MM.1S (cell line): ENCODE data around the gene FAM240A.

ENCODE experiments used
- EZH2phosphoT487 ChIP-seq: fragments of 300-600 bp; sonication (generic); IDR thresholded peaks from 2 replicates; pipeline ENCODE4 v1.6.1; 2018; ENCODE audit warnings: antibody characterized with exemption, low read length
- TF ChIP-seq, protein P1 (sequence below): fragments of 300-600 bp; sonication (generic); IDR thresholded peaks from 2 replicates; pipeline ENCODE4 v1.5.1; 2016; ENCODE audit warnings: antibody characterized with exemption, low read length, mixed read lengths

DNA sequence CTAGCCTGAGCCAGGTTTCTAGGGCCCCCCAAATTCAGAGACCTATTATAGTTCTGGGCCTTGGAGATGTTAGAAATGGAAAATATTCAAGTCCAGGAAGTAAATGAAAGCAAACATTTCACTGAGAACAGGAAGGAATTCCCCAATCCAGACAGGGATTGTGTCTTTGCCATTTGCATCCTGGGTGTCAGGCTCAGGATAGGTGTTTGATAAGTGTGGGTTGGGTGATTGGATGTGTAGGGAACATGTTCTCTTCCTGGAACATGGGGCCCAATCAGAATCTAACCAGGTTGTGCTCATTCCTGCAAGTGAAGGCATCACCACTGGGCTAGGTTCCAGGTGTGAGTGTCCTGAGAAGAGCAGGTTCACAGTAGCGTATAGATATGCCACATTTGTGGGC, 31.6 kb upstream of the FAM240A start:
- TF ChIP-seq, protein P1, sequence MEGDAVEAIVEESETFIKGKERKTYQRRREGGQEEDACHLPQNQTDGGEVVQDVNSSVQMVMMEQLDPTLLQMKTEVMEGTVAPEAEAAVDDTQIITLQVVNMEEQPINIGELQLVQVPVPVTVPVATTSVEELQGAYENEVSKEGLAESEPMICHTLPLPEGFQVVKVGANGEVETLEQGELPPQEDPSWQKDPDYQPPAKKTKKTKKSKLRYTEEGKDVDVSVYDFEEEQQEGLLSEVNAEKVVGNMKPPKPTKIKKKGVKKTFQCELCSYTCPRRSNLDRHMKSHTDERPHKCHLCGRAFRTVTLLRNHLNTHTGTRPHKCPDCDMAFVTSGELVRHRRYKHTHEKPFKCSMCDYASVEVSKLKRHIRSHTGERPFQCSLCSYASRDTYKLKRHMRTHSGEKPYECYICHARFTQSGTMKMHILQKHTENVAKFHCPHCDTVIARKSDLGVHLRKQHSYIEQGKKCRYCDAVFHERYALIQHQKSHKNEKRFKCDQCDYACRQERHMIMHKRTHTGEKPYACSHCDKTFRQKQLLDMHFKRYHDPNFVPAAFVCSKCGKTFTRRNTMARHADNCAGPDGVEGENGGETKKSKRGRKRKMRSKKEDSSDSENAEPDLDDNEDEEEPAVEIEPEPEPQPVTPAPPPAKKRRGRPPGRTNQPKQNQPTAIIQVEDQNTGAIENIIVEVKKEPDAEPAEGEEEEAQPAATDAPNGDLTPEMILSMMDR, result no peak
- TF ChIP-seq EZH2phosphoT487, result no peak
